Mesenteric fat pad (tissue), 1 donor: ENCODE measurements around the gene TRAPPC3. TPM values are rescaled to one million over a fixed set of nuclear protein-coding genes. Genes with fewer than 3 reads are reported as not detected.
"Not testable (repeated sequence)": the region's sequence is repeated elsewhere in the genome, so short reads cannot be mapped to it uniquely, and the experiment has no call there.

Experiments
- DNase-seq: peaks from one replicate; pipeline ENCODE4 v3.0.0-alpha.2; 2020; ENCODE audit warnings: low spot score
- long read RNA-seq: library from polyadenylated mRNA; unstranded; transcript quantifications from one replicate; pipeline ENCODE4 v2.0.0, GENCODE V29; 2020
- total RNA-seq: library from RNA; stranded (reverse); fragmentation: NEBNext Ultra II Directional; extraction: Animal tissue kit (Norgen Biotek cat#: 25700); gene quantifications from one replicate; pipeline ENCODE4 v1.2.1, GENCODE V29; 2021
- donor health status: DM: yes; HTN: yes; CAD: no.

TRAPPC3 gene
- total RNA-seq = 68.3 TPM
- long read RNA-seq, transcript TRAPPC3-202 (5 exons, 1,056 nt) = minor isoform, 8 of 95 reads
- long read RNA-seq, transcript TRAPPC3-204 (5 exons, 1,265 nt) = major isoform, 81 of 95 reads
- long read RNA-seq, partial matches to known transcripts = 1 of 95 reads
- long read RNA-seq, other reads (novel, unspliced or antisense) = 2 of 95 reads

GRCh38 chr1:36149237-36149972, at the start of gene TRAPPC3:
Gene TRAPPC3, minus strand, starts transcription at chr1:36149486. Its CDS starts 108 bp downstream, at chr1:36149378.
- DNase-seq = peak; percentile 100

- no peak for DNase-seq
These were observed 49.4 kb upstream of the TRAPPC3 start for GRCh38 chr1:36198641-36199040.

GRCh38 chr1:36196805-36197204, 47.5 kb upstream of the TRAPPC3 start:
- not testable (repeated sequence) for DNase-seq

- DNase-seq = peak; percentile 91
These were observed 38.7 kb upstream of the TRAPPC3 start for GRCh38 chr1:36187800-36188593.

GRCh38 chr1:36183309-36183856, 34.1 kb upstream of the TRAPPC3 start:
- no peak for DNase-seq

- no peak for DNase-seq
These were observed 33.4 kb upstream of the TRAPPC3 start for GRCh38 chr1:36182734-36183133.

GRCh38 chr1:36179220-36179600, 29.9 kb upstream of the TRAPPC3 start:
- no peak for DNase-seq

- DNase-seq = no peak
These were observed 29.4 kb upstream of the TRAPPC3 start for GRCh38 chr1:36178471-36179219.

- DNase-seq = no peak
These were observed 28.5 kb upstream of the TRAPPC3 start for GRCh38 chr1:36177589-36178431.

- DNase-seq = no peak
These were observed 27.0 kb upstream of the TRAPPC3 start for GRCh38 chr1:36176106-36176949.

- no peak for DNase-seq
These were observed 26.1 kb upstream of the TRAPPC3 start for GRCh38 chr1:36175137-36176095.

GRCh38 chr1:36174713-36175112, 25.4 kb upstream of the TRAPPC3 start:
- DNase-seq = no peak

GRCh38 chr1:36172983-36173382, 23.7 kb upstream of the TRAPPC3 start:
- no peak for DNase-seq

- no peak for DNase-seq
These were observed 22.9 kb upstream of the TRAPPC3 start for GRCh38 chr1:36172017-36172747.

- no peak for DNase-seq
These were observed 21.5 kb upstream of the TRAPPC3 start for GRCh38 chr1:36170643-36171412.

- no peak for DNase-seq
These were observed 19.2 kb upstream of the TRAPPC3 start for GRCh38 chr1:36168514-36168913.
